ENCODE results near the gene LACTB. TPM values are rescaled to one million over a fixed set of nuclear protein-coding genes. Genes with fewer than 3 reads are reported as not detected.

The LACTB gene
- total and polyA plus RNA-seq, 2 experiments from 2014 or later: 27.3 to 35.8 TPM

DNA sequence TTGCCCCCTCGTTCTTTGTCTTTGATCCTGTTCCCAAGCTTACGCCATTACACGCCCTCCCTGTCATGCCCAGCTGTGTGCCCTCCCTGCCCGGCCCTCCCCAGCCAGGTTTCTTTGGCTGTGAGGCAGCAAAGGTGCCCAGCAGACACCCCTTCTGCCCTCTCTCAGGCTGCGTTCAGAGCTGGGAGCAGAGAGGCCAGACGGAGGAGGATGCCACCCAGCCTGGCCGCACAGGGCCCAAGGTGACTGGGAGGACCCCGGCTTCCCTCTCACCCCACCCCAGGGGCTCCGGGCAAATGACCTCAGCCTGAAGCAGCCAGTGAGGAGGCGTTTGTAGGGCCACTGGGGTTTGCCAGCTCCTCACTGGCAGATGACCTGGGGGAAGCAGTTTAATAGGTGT lies 30.8 kb upstream of the LACTB start:
- Histone ChIP-seq H3F3A (ENCODE audit: insufficient read depth) (peaks cover 34% of the 10 kb centered on the region), H3K36me3 (ENCODE audit: low read depth) (no peaks in the 10 kb centered on the region), H4K20me1 (ENCODE audit: insufficient read depth) (no peaks in the 10 kb centered on the region), H3K9me2 (ENCODE audit: insufficient read depth) (no peaks in the 10 kb centered on the region), H3K27me3 (replicated peaks; ENCODE audit: insufficient read depth) (no peaks in the 10 kb centered on the region), H2AFZ (no peak overlapping the region), H3K27ac (no peak overlapping the region), H3K4me2 (ENCODE audit: unreplicated experiment) (no peak overlapping the region), H3K9me3 (ENCODE audit: low read depth) (no peaks in the 10 kb centered on the region), H3K9ac (no peak overlapping the region), H3K4me1 (ENCODE audit: insufficient read depth) (peaks cover 37% of the 10 kb centered on the region), H3K79me2 (ENCODE audit: insufficient read depth) (no peaks in the 10 kb centered on the region), H3K4me3 (no peak overlapping the region)
- WGBS, 2 experiments (ENCODE audit: low coverage in 1 of 2, low lambda C conversion rate in 2 of 2, missing lambda C conversion rate in 2 of 2): 96 to 97% methylated on average over 9 to 10 of the region's 10 CpGs
- DNase-seq: no peak
- TF ChIP-seq EZH2phosphoT487 (IDR thresholded peaks at IDR 0.05; ENCODE audit: insufficient read depth, low read depth): no peak
- no peak for TF ChIP-seq EZH2 (IDR thresholded peaks at IDR 0.05; ENCODE audit: insufficient read depth, poor library complexity, severe bottlenecking)
- in situ Hi-C loops (cut with MboI): no loop called here

DNA sequence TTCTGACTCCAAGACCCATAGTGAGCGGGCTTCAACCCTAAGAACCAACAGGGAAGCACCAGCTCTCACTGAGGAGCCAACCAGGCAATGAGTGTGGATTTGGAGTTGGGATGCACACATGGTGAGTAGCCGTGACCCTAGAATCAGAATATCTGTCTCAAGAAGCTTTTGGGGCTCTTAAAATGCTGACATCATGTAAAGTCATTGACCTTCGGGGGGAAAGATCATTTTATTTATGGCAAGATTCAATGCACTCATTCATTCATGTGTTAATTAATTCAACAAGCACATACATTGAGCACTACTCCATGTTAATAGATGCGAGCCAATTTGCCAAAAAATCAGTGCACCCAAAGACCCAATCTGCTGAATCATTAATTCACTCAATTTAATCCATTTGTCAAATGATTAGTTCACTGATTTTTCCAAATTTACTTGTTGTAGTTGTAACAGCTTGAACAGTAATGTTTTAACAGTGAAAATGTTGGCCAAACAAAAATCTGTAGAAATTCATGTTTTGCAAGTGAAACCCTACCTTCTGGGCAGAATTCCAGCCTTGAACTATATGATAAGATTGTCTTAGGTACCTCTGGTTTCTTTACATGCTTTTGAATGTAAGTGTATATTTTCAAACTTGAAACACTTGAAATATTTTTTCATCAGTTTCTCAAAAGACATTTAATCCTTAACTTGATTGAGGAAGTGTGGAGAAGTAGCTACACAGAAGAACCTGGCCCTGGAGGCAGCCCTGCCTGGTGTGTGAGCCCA lies 29.8 kb upstream of the LACTB start:
- Histone ChIP-seq H3K9me3 (ENCODE audit: low read depth) (no peaks in the 10 kb centered on the region), H3K4me2 (ENCODE audit: unreplicated experiment) (no peak overlapping the region), H3K4me1 (ENCODE audit: insufficient read depth) (peaks cover 45% of the 10 kb centered on the region), H3K27me3 (replicated peaks; ENCODE audit: insufficient read depth) (no peaks in the 10 kb centered on the region), H3F3A (ENCODE audit: insufficient read depth) (peaks cover 38% of the 10 kb centered on the region), H3K9ac (no peak overlapping the region), H3K36me3 (ENCODE audit: low read depth) (no peaks in the 10 kb centered on the region), H3K9me2 (ENCODE audit: insufficient read depth) (no peaks in the 10 kb centered on the region), H2AFZ (no peak overlapping the region), H3K4me3 (no peak overlapping the region), H4K20me1 (ENCODE audit: insufficient read depth) (no peaks in the 10 kb centered on the region), H3K27ac (no peak overlapping the region), H3K79me2 (ENCODE audit: insufficient read depth) (no peaks in the 10 kb centered on the region)
- DNase-seq: no peak
- in situ Hi-C loops (cut with MboI): no loop called here
- no peak for TF ChIP-seq EZH2phosphoT487 (IDR thresholded peaks at IDR 0.05; ENCODE audit: insufficient read depth, low read depth)
- no peak for TF ChIP-seq EZH2 (IDR thresholded peaks at IDR 0.05; ENCODE audit: insufficient read depth, poor library complexity, severe bottlenecking)
- 70 to 77% methylated on average over 4 of the region's 4 CpGs for WGBS, 2 experiments (ENCODE audit: low coverage in 1 of 2, low lambda C conversion rate in 2 of 2, missing lambda C conversion rate in 2 of 2)

DNA sequence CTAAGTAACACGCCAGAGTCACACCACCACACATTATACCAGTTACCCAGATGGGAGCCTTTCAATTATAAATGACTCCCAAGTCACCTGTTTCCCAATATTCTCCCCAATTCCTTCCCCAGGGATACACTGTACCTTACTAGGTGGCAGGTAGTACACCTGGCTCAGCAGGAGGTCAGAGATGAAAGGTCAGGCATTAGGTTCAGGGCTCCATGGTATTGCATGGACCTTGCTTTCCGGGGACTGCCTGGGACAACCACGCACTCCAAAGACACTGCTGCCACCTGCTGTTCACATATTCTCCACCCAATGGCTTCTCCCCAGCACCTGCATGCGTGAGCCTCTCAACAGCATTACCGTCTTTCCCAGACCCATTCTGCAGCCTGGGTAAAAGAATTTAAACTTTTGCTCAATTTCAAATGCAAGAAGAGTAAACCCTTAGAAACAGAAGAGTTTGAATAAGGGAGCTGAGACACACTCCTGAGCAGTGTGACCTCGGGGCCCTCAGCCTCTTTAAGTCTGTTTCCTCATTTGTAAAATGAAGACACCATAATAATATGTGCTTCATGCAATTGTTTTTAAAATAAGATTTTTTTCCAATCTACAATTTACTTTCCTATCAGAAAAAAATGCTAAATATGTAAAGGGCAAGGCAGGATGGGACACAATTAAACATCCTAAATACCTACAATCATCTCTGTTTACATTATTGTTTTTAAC lies 28.0 kb upstream of the LACTB start:
- peaks cover 46% of the 10 kb centered on the region for H3F3A ChIP-seq (ENCODE audit: insufficient read depth)
- H3K27me3 ChIP-seq (replicated peaks; ENCODE audit: insufficient read depth): no peaks in the 10 kb centered on the region
- H2AFZ ChIP-seq: no peak overlapping the region
- H3K4me1 ChIP-seq (ENCODE audit: insufficient read depth): peaks cover 52% of the 10 kb centered on the region
- no peaks in the 10 kb centered on the region for H3K36me3 ChIP-seq (ENCODE audit: low read depth)
- H3K9ac ChIP-seq: peak overlapping the region; percentile 42; the same call in 1 of the 2 replicates
- H3K27ac ChIP-seq: peak overlapping the region; percentile 70
- no peak overlapping the region for H3K4me3 ChIP-seq
- no peaks in the 10 kb centered on the region for H4K20me1 ChIP-seq (ENCODE audit: insufficient read depth)
- H3K79me2 ChIP-seq (ENCODE audit: insufficient read depth): no peaks in the 10 kb centered on the region
- WGBS, 2 experiments (ENCODE audit: low coverage in 1 of 2, low lambda C conversion rate in 2 of 2, missing lambda C conversion rate in 2 of 2): 30 to 32% methylated on average over 6 of the region's 6 CpGs
- peak overlapping the region; percentile 64 for H3K4me2 ChIP-seq (ENCODE audit: unreplicated experiment)
- no peaks in the 10 kb centered on the region for H3K9me3 ChIP-seq (ENCODE audit: low read depth)
- no peaks in the 10 kb centered on the region for H3K9me2 ChIP-seq (ENCODE audit: insufficient read depth)
- TF ChIP-seq EZH2 (IDR thresholded peaks at IDR 0.05; ENCODE audit: insufficient read depth, poor library complexity, severe bottlenecking): no peak
- no peak for TF ChIP-seq EZH2phosphoT487 (IDR thresholded peaks at IDR 0.05; ENCODE audit: insufficient read depth, low read depth)
- DNase-seq: peak; percentile 82
- in situ Hi-C loops (cut with MboI): no loop called here

DNA sequence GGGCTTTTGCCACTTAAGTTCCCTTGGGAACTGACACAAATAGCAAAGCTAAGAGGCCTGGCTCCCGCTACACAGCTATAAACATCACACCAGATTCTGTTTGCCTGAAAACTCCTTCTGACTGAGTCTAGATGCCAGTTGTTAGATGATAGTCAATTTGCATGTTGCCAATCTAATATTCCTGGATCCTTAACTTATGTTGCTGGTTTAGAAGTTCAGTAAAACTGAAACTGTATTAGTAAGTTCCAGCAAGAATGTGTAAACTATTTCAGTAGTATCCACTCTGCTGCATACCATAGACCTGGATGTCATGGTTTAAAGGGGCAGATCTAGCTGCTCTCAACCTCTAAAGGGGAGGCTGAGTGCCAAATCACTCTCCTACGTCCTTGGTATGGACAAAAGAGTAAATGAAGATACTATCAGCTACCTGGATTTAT lies 27.1 kb upstream of the LACTB start:
- H3K4me1 ChIP-seq (ENCODE audit: insufficient read depth): peaks cover 43% of the 10 kb centered on the region
- peak overlapping the region; percentile 70 for H3K27ac ChIP-seq
- no peaks in the 10 kb centered on the region for H3K79me2 ChIP-seq (ENCODE audit: insufficient read depth)
- no peaks in the 10 kb centered on the region for H3K27me3 ChIP-seq (replicated peaks; ENCODE audit: insufficient read depth)
- DNase-seq: peak; percentile 81
- H3K9me2 ChIP-seq (ENCODE audit: insufficient read depth): no peaks in the 10 kb centered on the region
- H3K4me3 ChIP-seq: peak overlapping the region; percentile 42
- H3F3A ChIP-seq (ENCODE audit: insufficient read depth): peaks cover 41% of the 10 kb centered on the region
- H2AFZ ChIP-seq: 0 out of 2 replicates have a peak overlapping the region, but pooled peaks have one; percentile 13
- H3K36me3 ChIP-seq (ENCODE audit: low read depth): no peaks in the 10 kb centered on the region
- in situ Hi-C loops (cut with MboI): no loop called here
- 47 to 48% methylated on average over 2 of the region's 2 CpGs for WGBS, 2 experiments (ENCODE audit: low coverage in 1 of 2, low lambda C conversion rate in 2 of 2, missing lambda C conversion rate in 2 of 2)
- H3K9ac ChIP-seq: peak overlapping the region; percentile 42
- H4K20me1 ChIP-seq (ENCODE audit: insufficient read depth): no peaks in the 10 kb centered on the region
- H3K4me2 ChIP-seq (ENCODE audit: unreplicated experiment): peak overlapping the region; percentile 64
- H3K9me3 ChIP-seq (ENCODE audit: low read depth): no peaks in the 10 kb centered on the region
- TF ChIP-seq EZH2phosphoT487 (IDR thresholded peaks at IDR 0.05; ENCODE audit: insufficient read depth, low read depth) (no peak), EZH2 (IDR thresholded peaks at IDR 0.05; ENCODE audit: insufficient read depth, poor library complexity, severe bottlenecking) (no peak)

All from GM23248 (cell line).